Measurements from ENCODE around the gene COPZ1. TPM values are rescaled to one million over a fixed set of nuclear protein-coding genes. Genes with fewer than 3 reads are reported as not detected.

The COPZ1 gene
- total and polyA plus RNA-seq, 2 donors (not counting 3 experiments of a cell fraction or from before 2014, with no cell fraction given) = 143 to 174 TPM

GRCh38 chr12:54398995-54399793 lies 74.3 kb downstream of the COPZ1 start:
- no TSS peak for BruUV-seq (replicated peaks)
- intact Hi-C loops (cut with micrococcal nuclease) = loop anchor here (1.0 kb wide), 2 partner anchors 12 to 40 kb away; no protein-coding TSS in a partner anchor
- TF ChIP-seq JUN (IDR thresholded peaks at IDR 0.05; ENCODE audit: borderline replicate concordance, insufficient read depth, insufficient read length, low read depth) = no peak
- TF ChIP-seq POLR2AphosphoS5 (IDR thresholded peaks at IDR 0.05; ENCODE audit: insufficient read depth, low read depth, low read length) = peak; percentile 46
- TF ChIP-seq CTCF (IDR thresholded peaks at IDR 0.05; ENCODE audit: extremely low read depth in 1 of 2, insufficient read depth in 1 of 2, low read depth in 1 of 2, low read length in 2 of 2) = peak; percentile 94 to 98
- TF ChIP-seq POLR2A (IDR thresholded peaks at IDR 0.05; ENCODE audit: low read depth, low read length) = peak; percentile 58
- TF ChIP-seq MYC (IDR thresholded peaks at IDR 0.05; ENCODE audit: low read depth, low read length) = no peak
- no peak for TF ChIP-seq MAX (IDR thresholded peaks at IDR 0.05; ENCODE audit: insufficient read depth, insufficient read length)
- peaks cover 2% of the 10 kb centered on the region for H4K20me1 ChIP-seq (replicated peaks; ENCODE audit: control insufficient read depth, extremely low read depth, insufficient read depth, low read length)
- no peak overlapping the region for H3K4me2 ChIP-seq (ENCODE audit: insufficient read depth, low read length)
- no peaks in the 10 kb centered on the region for H3K9me1 ChIP-seq (replicated peaks; ENCODE audit: control insufficient read depth, extremely low read depth, insufficient read depth, low read length)
- H3K4me3 ChIP-seq (replicated peaks in 1 of 3; ENCODE audit: insufficient read depth in 1 of 3, low read depth in 1 of 3, low read length in 3 of 3) = no peak overlapping the region
- ChIA-PET POLR2A (interaction anchor here (0.6 to 2.3 kb wide), 7 partner anchors 10 to 40 kb away, joined by 3 to 19 read pairs (median 8); no protein-coding TSS in a partner anchor), CTCF (interaction anchor here (0.6 to 12.1 kb wide), 32 partner anchors 9 to 407 kb away, joined by 3 to 517 read pairs (median 4); partner anchors contain the start of genes COPZ1, ITGA5 and PPP1R1A)
- no peaks in the 10 kb centered on the region for H3K9me3 ChIP-seq (replicated peaks; ENCODE audit: control insufficient read depth, insufficient read depth, low read length)
- H3K9ac ChIP-seq (replicated peaks; ENCODE audit: extremely low read depth, insufficient read depth, low read length) = no peak overlapping the region
- FAIRE-seq = peak; percentile 96
- no peaks in the 10 kb centered on the region for H3K27me3 ChIP-seq (ENCODE audit: control insufficient read depth in 2 of 2, insufficient read depth in 2 of 2, low read length in 2 of 2)
- peak; percentile 86 for DNase-seq (ENCODE audit: low read depth, low spot score)
- H3K4me1 ChIP-seq (ENCODE audit: control insufficient read depth, extremely low read depth, insufficient read depth, low read length) = no peaks in the 10 kb centered on the region
- peaks cover 86 to 88% of the 10 kb centered on the region in 2 experiments for H3K36me3 ChIP-seq (ENCODE audit: control insufficient read depth in 2 of 2, extremely low read depth in 1 of 2, insufficient read depth in 2 of 2, low read length in 2 of 2)
- no peak overlapping the region for H3K27ac ChIP-seq (ENCODE audit: insufficient read depth, low read depth, low read length)
- no peak overlapping the region for H2AFZ ChIP-seq (ENCODE audit: low read depth, low read length)
- dilution Hi-C loops (cut with MboI; ENCODE audit: extremely low pct_ligation_motif_present, low sequenced_read_pairs) = no loop called here
- peaks cover 42% of the 10 kb centered on the region for H3K79me2 ChIP-seq (ENCODE audit: control insufficient read depth, insufficient read depth, low read length)

Data from endothelial cell of umbilical vein (primary cell).